Sigmoid colon (tissue), 7 donors: ENCODE data around the gene TMED4. TPM values are rescaled to one million over a fixed set of nuclear protein-coding genes. Genes with fewer than 3 reads are reported as not detected.
"Not testable (repeated sequence)": the region's sequence is repeated elsewhere in the genome, so short reads cannot be mapped to it uniquely, and the experiment has no call there.

Experiments used
- DNase-seq: peaks from one replicate; pipeline ENCODE4 v3.0.0-alpha.2; 2019
- H3K27ac ChIP-seq, 4 donors: fragments of 200-600 bp; sonication (generic); one replicate each; pipeline ENCODE4 v1.5.1; 2016 to 2019; ENCODE audit warnings: mild to moderate bottlenecking in 1 of 4
- H3K27me3 ChIP-seq, 3 donors: fragments of 200-600 bp; sonication (generic); one replicate each; pipeline ENCODE4 v1.5.1; 2019; ENCODE audit warnings: mild to moderate bottlenecking in 1 of 3
- H3K36me3 ChIP-seq, 4 donors: fragments of 200-600 bp; sonication (generic); one replicate each; pipeline ENCODE4 v1.5.1; 2016 to 2019
- H3K4me1 ChIP-seq, 4 donors: fragments of 200-600 bp; sonication (generic); one replicate each; pipeline ENCODE4 v1.5.1; 2017 to 2019
- H3K4me3 ChIP-seq, 4 donors: fragments of 200-600 bp; sonication (generic); one replicate each; pipeline ENCODE4 v1.5.1; 2017 to 2019; ENCODE audit warnings: mild to moderate bottlenecking in 2 of 4, moderate library complexity in 1 of 4
- H3K9me3 ChIP-seq, 4 donors: fragments of 200-600 bp in 3 of 4; sonication (generic) in 3 of 4; one replicate each; pipeline versions ENCODE4 v1.5.1 to v1.6.1; 2013 to 2019
- EP300 ChIP-seq, 4 donors: sonication (generic); formaldehyde crosslinking; IDR thresholded peaks; one replicate each; pipeline ENCODE4 v1.6.1; 2017; ENCODE audit warnings: antibody characterized with exemption in 4 of 4
- POLR2A ChIP-seq, 2 donors: fragments of 450-650 bp; IDR thresholded peaks; one replicate each; pipeline ENCODE4 v1.6.1; 2016; ENCODE audit warnings: antibody characterized with exemption in 2 of 2, mild to moderate bottlenecking in 2 of 2, moderate library complexity in 2 of 2
- POLR2AphosphoS5 ChIP-seq, 4 donors: sonication (generic); formaldehyde crosslinking; IDR thresholded peaks; one replicate each; pipeline ENCODE4 v1.6.1; 2017; ENCODE audit warnings: antibody characterized with exemption in 4 of 4
- WGBS, 2 donors: extraction: QIAGEN DNeasy Blood & Tissue Kit; methylation state at CpG; one replicate each; pipeline ENCODE4 v1.1.7; 2013; 5-methylcytosine and 5-hydroxymethylcytosine counted together
- intact Hi-C: fragments of 100-400 bp; cut with DNase I; formaldehyde crosslinking; loops from one replicate; pipeline ENCODE4 v1.15.1; 2023
- polyA plus RNA-seq, 3 donors: library from polyadenylated mRNA; stranded (reverse); fragments of 200-250 nt; gene quantifications; one replicate each; pipeline ENCODE4 v1.2.3, GENCODE V29; 2013
- total RNA-seq, 4 donors: library from RNA; depleted of rRNA; stranded (reverse); fragments of >200 nt; gene quantifications; one replicate each; pipeline ENCODE4 v1.1.0, GENCODE V29; 2016
- TF ChIP-seq, protein P1 (sequence below), 4 experiments: fragments of 450-650 bp in 3 of 4; fragments of 200-600 bp in 1 of 4; IDR thresholded peaks; one replicate each; pipeline ENCODE4 v1.5.1; 2016 to 2019; ENCODE audit warnings: antibody characterized with exemption in 4 of 4, mild to moderate bottlenecking in 3 of 4, moderate library complexity in 2 of 4
- donor health status: healthy with polysubstance abuse.
- donor health status: Bipolar disorder and iron deficiency.
- donor health status: healthy.

The TMED4 gene
- total and polyA plus RNA-seq, 7 donors: 18.6 to 209 (median 114) TPM

GRCh38 chr7:44603193-44603592, 21.2 kb upstream of the TMED4 start:
- no peak overlapping the region for H3K27ac ChIP-seq
- intact Hi-C loops: loop anchor here (10.0 kb wide), 1 partner anchor 512 kb away; the partner anchor contains the start of gene TBRG4
- DNase-seq: no peak
- TF ChIP-seq POLR2AphosphoS5 (IDR thresholded peaks at IDR 0.05): no peak
- no peak for TF ChIP-seq EP300 (IDR thresholded peaks at IDR 0.05)
- TF ChIP-seq, protein P1, sequence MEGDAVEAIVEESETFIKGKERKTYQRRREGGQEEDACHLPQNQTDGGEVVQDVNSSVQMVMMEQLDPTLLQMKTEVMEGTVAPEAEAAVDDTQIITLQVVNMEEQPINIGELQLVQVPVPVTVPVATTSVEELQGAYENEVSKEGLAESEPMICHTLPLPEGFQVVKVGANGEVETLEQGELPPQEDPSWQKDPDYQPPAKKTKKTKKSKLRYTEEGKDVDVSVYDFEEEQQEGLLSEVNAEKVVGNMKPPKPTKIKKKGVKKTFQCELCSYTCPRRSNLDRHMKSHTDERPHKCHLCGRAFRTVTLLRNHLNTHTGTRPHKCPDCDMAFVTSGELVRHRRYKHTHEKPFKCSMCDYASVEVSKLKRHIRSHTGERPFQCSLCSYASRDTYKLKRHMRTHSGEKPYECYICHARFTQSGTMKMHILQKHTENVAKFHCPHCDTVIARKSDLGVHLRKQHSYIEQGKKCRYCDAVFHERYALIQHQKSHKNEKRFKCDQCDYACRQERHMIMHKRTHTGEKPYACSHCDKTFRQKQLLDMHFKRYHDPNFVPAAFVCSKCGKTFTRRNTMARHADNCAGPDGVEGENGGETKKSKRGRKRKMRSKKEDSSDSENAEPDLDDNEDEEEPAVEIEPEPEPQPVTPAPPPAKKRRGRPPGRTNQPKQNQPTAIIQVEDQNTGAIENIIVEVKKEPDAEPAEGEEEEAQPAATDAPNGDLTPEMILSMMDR (IDR thresholded peaks at IDR 0.05): no peak
- no peak for TF ChIP-seq POLR2A (IDR thresholded peaks at IDR 0.05)
- peaks cover 0 to 2% (median 0%) of the 10 kb centered on the region in 4 donors for H3K36me3 ChIP-seq
- peaks cover 0 to 22% (median 18%) of the 10 kb centered on the region in 4 donors for H3K4me1 ChIP-seq
- no peak overlapping the region for H3K4me3 ChIP-seq
- no peaks in the 10 kb centered on the region for H3K27me3 ChIP-seq
- no peaks in the 10 kb centered on the region for H3K9me3 ChIP-seq
- 25 to 69% methylated on average over 6 of the region's 6 CpGs for WGBS, 2 donors

- TF ChIP-seq POLR2AphosphoS5 (IDR thresholded peaks at IDR 0.05) (no peak), POLR2A (IDR thresholded peaks at IDR 0.05) (no peak), EP300 (IDR thresholded peaks at IDR 0.05) (no peak)
- TF ChIP-seq, protein P1 (IDR thresholded peaks at IDR 0.05): no peak
- no peaks in the 10 kb centered on the region for H3K36me3 ChIP-seq
- no peak for DNase-seq
- WGBS, 2 donors: 54 to 72% methylated on average over 1 of the region's 1 CpG
- no peak overlapping the region for H3K27ac ChIP-seq
- no peaks in the 10 kb centered on the region for H3K9me3 ChIP-seq
- peaks cover 0 to 16% (median 12%) of the 10 kb centered on the region in 4 donors for H3K4me1 ChIP-seq
- H3K27me3 ChIP-seq: no peaks in the 10 kb centered on the region
- intact Hi-C loops: loop anchor here (10.0 kb wide), 1 partner anchor 512 kb away; the partner anchor contains the start of gene TBRG4
- H3K4me3 ChIP-seq: no peak overlapping the region
These were observed 20.5 kb upstream of the TMED4 start for GRCh38 chr7:44602576-44602910.

- no peak for DNase-seq
- TF ChIP-seq POLR2A (IDR thresholded peaks at IDR 0.05): no peak
These were observed 17.2 kb upstream of the TMED4 start for GRCh38 chr7:44599222-44599621.

DNA sequence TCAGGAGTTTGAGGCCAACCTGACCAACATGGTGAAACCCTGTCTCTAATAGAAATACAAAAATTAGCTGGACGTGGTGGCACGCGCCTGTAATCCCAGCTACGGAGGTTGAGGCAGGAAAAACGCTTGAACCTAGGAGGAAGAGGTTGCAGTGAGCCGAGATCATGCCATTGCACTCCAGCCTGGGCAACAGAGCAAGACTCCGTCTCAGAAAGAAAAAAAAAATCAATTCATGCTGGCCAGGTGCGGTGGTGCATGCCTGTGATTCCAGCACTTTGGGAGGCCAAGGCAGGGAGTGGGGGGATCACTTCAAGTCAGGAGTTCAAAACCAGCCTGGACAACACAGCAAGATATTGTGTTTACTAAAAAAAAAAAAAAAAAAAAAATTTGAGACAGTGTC, 15.2 kb upstream of the TMED4 start:
- H3K27ac ChIP-seq, intact Hi-C loops, H3K27me3 ChIP-seq, H3K9me3 ChIP-seq, DNase-seq, H3K36me3 ChIP-seq, H3K4me3 ChIP-seq, H3K4me1 ChIP-seq: not testable (repeated sequence)
- 91 to 92% methylated on average over 8 of the region's 8 CpGs for WGBS, 2 donors

More at GRCh38 chr7:44599222-44599621, 17.2 kb upstream of the TMED4 start:
- no peak overlapping the region for H3K27ac ChIP-seq
- 82 to 85% methylated on average over 3 of the region's 3 CpGs for WGBS, 2 donors
- H3K27me3 ChIP-seq: no peaks in the 10 kb centered on the region
- no peaks in the 10 kb centered on the region for H3K36me3 ChIP-seq
- no peaks in the 10 kb centered on the region for H3K9me3 ChIP-seq
- intact Hi-C loops: no loop called here
- H3K4me1 ChIP-seq: no peaks in the 10 kb centered on the region
- H3K4me3 ChIP-seq: no peak overlapping the region

DNA sequence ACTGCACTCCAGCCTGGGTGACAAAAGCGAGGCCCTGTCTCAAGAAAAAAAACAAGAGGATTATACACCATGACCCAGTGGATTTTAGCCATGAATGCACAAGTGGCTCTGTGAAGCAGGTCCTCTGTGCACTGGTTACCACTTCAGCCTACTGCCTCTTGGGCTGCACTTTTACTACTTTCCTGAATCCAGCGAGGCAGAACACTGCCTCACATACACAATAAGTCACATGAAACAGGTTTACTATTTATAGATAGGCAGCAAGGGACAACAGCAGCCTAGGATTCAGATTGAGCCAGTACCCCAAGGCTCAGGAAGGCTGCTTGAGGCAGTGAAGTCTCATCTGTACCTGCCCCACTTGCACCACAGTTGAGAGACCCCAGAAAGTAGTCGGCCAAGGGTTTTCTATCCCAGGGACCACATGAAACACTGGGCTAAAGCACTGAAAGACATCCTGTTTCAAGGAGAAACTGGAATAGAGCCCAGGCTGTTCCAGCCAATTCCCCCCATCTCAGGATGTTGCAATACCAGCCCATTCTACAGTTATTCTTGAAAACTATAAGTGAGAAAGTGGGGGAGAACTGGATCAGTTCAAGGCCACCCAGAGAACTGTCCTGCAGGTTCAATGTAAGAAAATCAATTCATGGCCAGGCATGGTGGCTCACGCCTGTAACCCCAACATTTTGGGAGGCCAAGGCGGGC, 14.1 kb upstream of the TMED4 start:
- intact Hi-C loops: no loop called here

More for the DNA sequence above, 14.1 kb upstream of the TMED4 start:
- H3K4me3 ChIP-seq: no peak overlapping the region
- no peaks in the 10 kb centered on the region for H3K36me3 ChIP-seq
- no peaks in the 10 kb centered on the region for H3K27me3 ChIP-seq
- H3K9me3 ChIP-seq: no peaks in the 10 kb centered on the region
- WGBS, 2 donors: 73 to 79% methylated on average over 5 of the region's 5 CpGs
- no peak for DNase-seq
- no peaks in the 10 kb centered on the region for H3K4me1 ChIP-seq
- TF ChIP-seq, protein P1 (IDR thresholded peaks at IDR 0.05): no peak
- TF ChIP-seq EP300 (IDR thresholded peaks at IDR 0.05) (no peak), POLR2AphosphoS5 (IDR thresholded peaks at IDR 0.05) (no peak), POLR2A (IDR thresholded peaks at IDR 0.05) (no peak)
- H3K27ac ChIP-seq: no peak overlapping the region
